OCI-LY7 (cell line): Measurements from ENCODE around the gene DACT2. TPM values are rescaled to one million over a fixed set of nuclear protein-coding genes. Genes with fewer than 3 reads are reported as not detected.

Experiments
- total RNA-seq, 2 experiments: library from RNA; depleted of rRNA in 1 of 2; stranded (reverse); fragments of >200 nt in 1 of 2; shearing (Covaris generic) in 1 of 2; gene quantifications; 2 replicates each; pipeline ENCODE4 v1.2.3, GENCODE V29; 2014 to 2022

The DACT2 gene
- total RNA-seq, 2 experiments from 2014 or later: not detected

Other genes with a start within 250 kb of the DACT2 start
- not detected in 2 replicates for gene FRMD1, start 240.6 kb downstream of the DACT2 start, total RNA-seq (2014; rRNA removed; shearing (Covaris generic))
- not detected in 2 replicates for gene FRMD1, start 240.6 kb downstream of the DACT2 start, total RNA-seq (2022)
- gene SMOC2, start 121.4 kb upstream of the DACT2 start, total RNA-seq (2014; rRNA removed; shearing (Covaris generic)): not detected in 2 replicates
- not detected in 2 replicates for gene SMOC2, start 121.4 kb upstream of the DACT2 start, total RNA-seq (2022)